SK-N-SH (cell line): ENCODE results near the gene DENND1A.

Experiments
- EP300 ChIP-seq, 2 experiments: IDR thresholded peaks; 2 replicates each; pipeline versions ENCODE4 v1.4.0 to v1.6.1; 2012; ENCODE audit warnings: borderline replicate concordance in 1 of 2, low read depth in 1 of 2, low read length in 1 of 2
- FOXJ3 ChIP-seq: sonication (generic); formaldehyde crosslinking; IDR thresholded peaks from 2 replicates; pipeline ENCODE4 v1.5.1; 2020; ENCODE audit warnings: mild to moderate bottlenecking, missing genetic modification reagents
- FOXM1 ChIP-seq: IDR thresholded peaks from 2 replicates; pipeline ENCODE4 v1.4.0; 2012; ENCODE audit warnings: low read depth, mild to moderate bottlenecking
- NRF1 ChIP-seq: IDR thresholded peaks from 2 replicates; pipeline ENCODE4 v1.6.1; 2012; ENCODE audit warnings: low read depth, mild to moderate bottlenecking, low read length
- POLR2AphosphoS5 ChIP-seq: IDR thresholded peaks from 2 replicates; pipeline ENCODE4 v1.6.1; 2012; ENCODE audit warnings: low read depth, low read length
- RAD21 ChIP-seq: IDR thresholded peaks from 2 replicates; pipeline ENCODE4 v1.6.1; 2012; ENCODE audit warnings: mild to moderate bottlenecking, low read length
- REST ChIP-seq: IDR thresholded peaks from 2 replicates; pipeline ENCODE4 v1.6.1; 2012; ENCODE audit warnings: mild to moderate bottlenecking, low read depth, low read length, moderate library complexity
- TAF1 ChIP-seq: IDR thresholded peaks from 2 replicates; pipeline ENCODE4 v1.6.1; 2012; ENCODE audit warnings: low read depth, mild to moderate bottlenecking, low read length, moderate library complexity, borderline replicate concordance
- TEAD4 ChIP-seq: IDR thresholded peaks from 2 replicates; pipeline ENCODE4 v1.4.0; 2012; ENCODE audit warnings: mild to moderate bottlenecking, borderline replicate concordance; ENCODE audit not compliant: insufficient read depth
- TF ChIP-seq, protein P1 (sequence below): fragments of 150-350 bp; IDR thresholded peaks from 2 replicates; pipeline ENCODE4 v1.6.1; 2017; ENCODE audit warnings: antibody characterized with exemption, low read length, low read depth, borderline replicate concordance
- TF ChIP-seq, protein P2 (sequence below): fragments of 200-600 bp; sonication (generic); IDR thresholded peaks from 2 replicates; pipeline ENCODE4 v1.6.1; 2017; ENCODE audit warnings: antibody characterized with exemption, mild to moderate bottlenecking, moderate library complexity
- TF ChIP-seq, protein P3 (sequence below): IDR thresholded peaks from 2 replicates; pipeline ENCODE4 v1.4.0; 2012; ENCODE audit warnings: low read depth, borderline replicate concordance

DNA sequence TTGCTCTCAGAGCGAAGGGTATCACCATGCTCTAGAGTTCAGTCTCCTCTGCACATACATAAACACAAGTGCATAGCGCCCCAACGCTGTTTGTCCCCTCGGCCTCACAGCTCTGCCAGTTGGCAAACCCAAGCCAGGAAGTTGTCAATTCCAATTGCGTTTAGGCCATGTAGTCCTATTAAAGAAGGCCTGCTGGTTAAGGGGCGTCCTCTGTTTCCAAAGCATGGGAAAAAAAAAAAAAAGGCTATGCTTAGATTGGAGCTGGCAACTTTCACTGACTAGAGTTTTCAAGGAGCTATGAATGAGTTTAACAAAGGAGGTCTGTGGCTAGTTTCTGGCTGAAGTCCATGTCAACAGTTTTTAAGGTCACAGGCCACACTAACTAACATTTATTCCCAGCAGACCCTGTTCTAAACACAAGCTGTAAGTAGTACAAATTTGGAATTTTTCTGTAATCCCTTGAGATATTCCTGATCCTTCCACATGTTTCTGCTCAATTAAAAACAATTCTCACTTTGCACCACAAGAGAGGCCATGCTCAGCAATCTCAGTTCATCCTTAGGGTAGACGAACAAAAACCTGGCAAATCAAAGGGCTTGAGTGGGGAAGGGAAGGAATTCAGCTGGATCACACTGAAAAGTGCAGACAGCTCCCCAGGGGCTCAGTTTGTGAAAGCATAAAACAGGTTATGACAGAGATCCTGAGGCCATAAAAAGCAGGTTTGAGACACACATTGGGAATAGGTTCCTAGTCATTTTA, 187.7 kb downstream of the DENND1A start:
- no peak for TF ChIP-seq EP300 (IDR thresholded peaks at IDR 0.05; ENCODE audit: borderline replicate concordance in 1 of 2, low read depth in 1 of 2, low read length in 1 of 2)
- TF ChIP-seq, protein P1, sequence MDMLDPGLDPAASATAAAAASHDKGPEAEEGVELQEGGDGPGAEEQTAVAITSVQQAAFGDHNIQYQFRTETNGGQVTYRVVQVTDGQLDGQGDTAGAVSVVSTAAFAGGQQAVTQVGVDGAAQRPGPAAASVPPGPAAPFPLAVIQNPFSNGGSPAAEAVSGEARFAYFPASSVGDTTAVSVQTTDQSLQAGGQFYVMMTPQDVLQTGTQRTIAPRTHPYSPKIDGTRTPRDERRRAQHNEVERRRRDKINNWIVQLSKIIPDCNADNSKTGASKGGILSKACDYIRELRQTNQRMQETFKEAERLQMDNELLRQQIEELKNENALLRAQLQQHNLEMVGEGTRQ = no peak
- TF ChIP-seq, protein P2, sequence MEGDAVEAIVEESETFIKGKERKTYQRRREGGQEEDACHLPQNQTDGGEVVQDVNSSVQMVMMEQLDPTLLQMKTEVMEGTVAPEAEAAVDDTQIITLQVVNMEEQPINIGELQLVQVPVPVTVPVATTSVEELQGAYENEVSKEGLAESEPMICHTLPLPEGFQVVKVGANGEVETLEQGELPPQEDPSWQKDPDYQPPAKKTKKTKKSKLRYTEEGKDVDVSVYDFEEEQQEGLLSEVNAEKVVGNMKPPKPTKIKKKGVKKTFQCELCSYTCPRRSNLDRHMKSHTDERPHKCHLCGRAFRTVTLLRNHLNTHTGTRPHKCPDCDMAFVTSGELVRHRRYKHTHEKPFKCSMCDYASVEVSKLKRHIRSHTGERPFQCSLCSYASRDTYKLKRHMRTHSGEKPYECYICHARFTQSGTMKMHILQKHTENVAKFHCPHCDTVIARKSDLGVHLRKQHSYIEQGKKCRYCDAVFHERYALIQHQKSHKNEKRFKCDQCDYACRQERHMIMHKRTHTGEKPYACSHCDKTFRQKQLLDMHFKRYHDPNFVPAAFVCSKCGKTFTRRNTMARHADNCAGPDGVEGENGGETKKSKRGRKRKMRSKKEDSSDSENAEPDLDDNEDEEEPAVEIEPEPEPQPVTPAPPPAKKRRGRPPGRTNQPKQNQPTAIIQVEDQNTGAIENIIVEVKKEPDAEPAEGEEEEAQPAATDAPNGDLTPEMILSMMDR = no peak
- no peak for TF ChIP-seq FOXJ3 (CRISPR knock-in tag)
- TF ChIP-seq TEAD4 = no peak
- TF ChIP-seq REST = no peak
- no peak for TF ChIP-seq POLR2AphosphoS5
- TF ChIP-seq, protein P3, sequence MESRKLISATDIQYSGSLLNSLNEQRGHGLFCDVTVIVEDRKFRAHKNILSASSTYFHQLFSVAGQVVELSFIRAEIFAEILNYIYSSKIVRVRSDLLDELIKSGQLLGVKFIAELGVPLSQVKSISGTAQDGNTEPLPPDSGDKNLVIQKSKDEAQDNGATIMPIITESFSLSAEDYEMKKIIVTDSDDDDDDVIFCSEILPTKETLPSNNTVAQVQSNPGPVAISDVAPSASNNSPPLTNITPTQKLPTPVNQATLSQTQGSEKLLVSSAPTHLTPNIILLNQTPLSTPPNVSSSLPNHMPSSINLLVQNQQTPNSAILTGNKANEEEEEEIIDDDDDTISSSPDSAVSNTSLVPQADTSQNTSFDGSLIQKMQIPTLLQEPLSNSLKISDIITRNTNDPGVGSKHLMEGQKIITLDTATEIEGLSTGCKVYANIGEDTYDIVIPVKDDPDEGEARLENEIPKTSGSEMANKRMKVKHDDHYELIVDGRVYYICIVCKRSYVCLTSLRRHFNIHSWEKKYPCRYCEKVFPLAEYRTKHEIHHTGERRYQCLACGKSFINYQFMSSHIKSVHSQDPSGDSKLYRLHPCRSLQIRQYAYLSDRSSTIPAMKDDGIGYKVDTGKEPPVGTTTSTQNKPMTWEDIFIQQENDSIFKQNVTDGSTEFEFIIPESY = no peak
- no peak for TF ChIP-seq NRF1
- TF ChIP-seq TAF1 = no peak
- TF ChIP-seq RAD21 = no peak
- no peak for TF ChIP-seq FOXM1
